ENCODE data around the gene BYSL. TPM values are rescaled to one million over a fixed set of nuclear protein-coding genes. Genes with fewer than 3 reads are reported as not detected.
A peak's percentile ranks its signal among the peaks of the same experiment; 100 is the strongest.

Gene BYSL
- polyA plus RNA-seq, 2 of the 4 experiments (the other 2 are of a cell fraction): 28.8 to 61.8 TPM

GRCh38 chr6:41929924-41930323 lies 8.6 kb downstream of the BYSL start:
- 91% methylated on average over 3 of the region's 6 CpGs for WGBS (ENCODE audit: missing lambda C conversion rate)
- H3K4me3 ChIP-seq: no peak overlapping the region

GRCh38 chr6:41931792-41932191 lies 10.5 kb downstream of the BYSL start:
- TF ChIP-seq, protein P1, sequence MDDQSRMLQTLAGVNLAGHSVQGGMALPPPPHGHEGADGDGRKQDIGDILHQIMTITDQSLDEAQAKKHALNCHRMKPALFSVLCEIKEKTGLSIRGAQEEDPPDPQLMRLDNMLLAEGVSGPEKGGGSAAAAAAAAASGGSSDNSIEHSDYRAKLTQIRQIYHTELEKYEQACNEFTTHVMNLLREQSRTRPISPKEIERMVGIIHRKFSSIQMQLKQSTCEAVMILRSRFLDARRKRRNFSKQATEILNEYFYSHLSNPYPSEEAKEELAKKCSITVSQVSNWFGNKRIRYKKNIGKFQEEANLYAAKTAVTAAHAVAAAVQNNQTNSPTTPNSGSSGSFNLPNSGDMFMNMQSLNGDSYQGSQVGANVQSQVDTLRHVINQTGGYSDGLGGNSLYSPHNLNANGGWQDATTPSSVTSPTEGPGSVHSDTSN (IDR thresholded peaks at IDR 0.05): no peak
- TF ChIP-seq FOXS1 (CRISPR knock-in tag; IDR thresholded peaks at IDR 0.05) (no peak), NR3C1 (IDR thresholded peaks at IDR 0.05) (no peak)
- TF ChIP-seq, protein P2, sequence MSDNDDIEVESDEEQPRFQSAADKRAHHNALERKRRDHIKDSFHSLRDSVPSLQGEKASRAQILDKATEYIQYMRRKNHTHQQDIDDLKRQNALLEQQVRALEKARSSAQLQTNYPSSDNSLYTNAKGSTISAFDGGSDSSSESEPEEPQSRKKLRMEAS (IDR thresholded peaks at IDR 0.05): no peak
- TF ChIP-seq, protein P3, sequence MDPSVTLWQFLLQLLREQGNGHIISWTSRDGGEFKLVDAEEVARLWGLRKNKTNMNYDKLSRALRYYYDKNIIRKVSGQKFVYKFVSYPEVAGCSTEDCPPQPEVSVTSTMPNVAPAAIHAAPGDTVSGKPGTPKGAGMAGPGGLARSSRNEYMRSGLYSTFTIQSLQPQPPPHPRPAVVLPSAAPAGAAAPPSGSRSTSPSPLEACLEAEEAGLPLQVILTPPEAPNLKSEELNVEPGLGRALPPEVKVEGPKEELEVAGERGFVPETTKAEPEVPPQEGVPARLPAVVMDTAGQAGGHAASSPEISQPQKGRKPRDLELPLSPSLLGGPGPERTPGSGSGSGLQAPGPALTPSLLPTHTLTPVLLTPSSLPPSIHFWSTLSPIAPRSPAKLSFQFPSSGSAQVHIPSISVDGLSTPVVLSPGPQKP (IDR thresholded peaks at IDR 0.05; ENCODE audit: low read depth, low read length): no peak
- CTCF ChIA-PET: interaction anchor here (2.1 to 18.6 kb wide), 4 partner anchors 5 to 145 kb away, joined by 9 to 191 read pairs (median 189); partner anchors contain the start of genes BYSL, CCND3, MED20 and TAF8
- 37% methylated on average over 2 of the region's 2 CpGs for WGBS (ENCODE audit: missing lambda C conversion rate)
- Histone ChIP-seq H3K4me2 (no peak overlapping the region), H3K9me3 (no peaks in the 10 kb centered on the region), H3K4me1 (peaks cover 33% of the 10 kb centered on the region), H3K4me3 (no peak overlapping the region), H3K27ac (peak overlapping the region in 1 of 2 experiments; percentile 37; a peak in 2 of 6 replicates)
- POLR2A ChIA-PET: interaction anchor here (1.2 kb wide), 1 partner anchor 11 kb away, joined by 9 read pairs; the partner anchor contains the start of genes BYSL and MED20
- no peak for DNase-seq (ENCODE audit: low read depth in 1 of 2, low spot score in 1 of 2)
- ATAC-seq: no peak
- no peak for FAIRE-seq

More at GRCh38 chr6:41929924-41930323, 8.6 kb downstream of the BYSL start:
- no peak for DNase-seq (ENCODE audit: low read depth in 1 of 2, low spot score in 1 of 2)
- Histone ChIP-seq H3K9me3 (no peaks in the 10 kb centered on the region), H3K27ac (no peak overlapping the region), H3K4me2 (no peak overlapping the region), H3K4me1 (peaks cover 19% of the 10 kb centered on the region)
- TF ChIP-seq RAD21 (conservative IDR thresholded peaks at IDR 0.05 in 1 of 2, IDR thresholded peaks at IDR 0.05 in 1 of 2) (no peak), HOXB5 (CRISPR knock-in tag; IDR thresholded peaks at IDR 0.05) (no peak), BHLHE40 (IDR thresholded peaks at IDR 0.05; ENCODE audit: low read depth, low read length) (no peak), TP53 (CRISPR knock-in tag; IDR thresholded peaks at IDR 0.05) (no peak), EP300 (IDR thresholded peaks at IDR 0.05) (no peak), TFCP2L1 (CRISPR knock-in tag; IDR thresholded peaks at IDR 0.05) (no peak), USF2 (IDR thresholded peaks at IDR 0.05) (no peak), HOXB13 (CRISPR knock-in tag; IDR thresholded peaks at IDR 0.05; ENCODE audit: low read depth) (no peak), GATA3 (IDR thresholded peaks at IDR 0.05; ENCODE audit: borderline replicate concordance) (no peak)
- TF ChIP-seq, protein P4, sequence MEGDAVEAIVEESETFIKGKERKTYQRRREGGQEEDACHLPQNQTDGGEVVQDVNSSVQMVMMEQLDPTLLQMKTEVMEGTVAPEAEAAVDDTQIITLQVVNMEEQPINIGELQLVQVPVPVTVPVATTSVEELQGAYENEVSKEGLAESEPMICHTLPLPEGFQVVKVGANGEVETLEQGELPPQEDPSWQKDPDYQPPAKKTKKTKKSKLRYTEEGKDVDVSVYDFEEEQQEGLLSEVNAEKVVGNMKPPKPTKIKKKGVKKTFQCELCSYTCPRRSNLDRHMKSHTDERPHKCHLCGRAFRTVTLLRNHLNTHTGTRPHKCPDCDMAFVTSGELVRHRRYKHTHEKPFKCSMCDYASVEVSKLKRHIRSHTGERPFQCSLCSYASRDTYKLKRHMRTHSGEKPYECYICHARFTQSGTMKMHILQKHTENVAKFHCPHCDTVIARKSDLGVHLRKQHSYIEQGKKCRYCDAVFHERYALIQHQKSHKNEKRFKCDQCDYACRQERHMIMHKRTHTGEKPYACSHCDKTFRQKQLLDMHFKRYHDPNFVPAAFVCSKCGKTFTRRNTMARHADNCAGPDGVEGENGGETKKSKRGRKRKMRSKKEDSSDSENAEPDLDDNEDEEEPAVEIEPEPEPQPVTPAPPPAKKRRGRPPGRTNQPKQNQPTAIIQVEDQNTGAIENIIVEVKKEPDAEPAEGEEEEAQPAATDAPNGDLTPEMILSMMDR (IDR thresholded peaks at IDR 0.05): no peak
- TF ChIP-seq, protein P5, sequence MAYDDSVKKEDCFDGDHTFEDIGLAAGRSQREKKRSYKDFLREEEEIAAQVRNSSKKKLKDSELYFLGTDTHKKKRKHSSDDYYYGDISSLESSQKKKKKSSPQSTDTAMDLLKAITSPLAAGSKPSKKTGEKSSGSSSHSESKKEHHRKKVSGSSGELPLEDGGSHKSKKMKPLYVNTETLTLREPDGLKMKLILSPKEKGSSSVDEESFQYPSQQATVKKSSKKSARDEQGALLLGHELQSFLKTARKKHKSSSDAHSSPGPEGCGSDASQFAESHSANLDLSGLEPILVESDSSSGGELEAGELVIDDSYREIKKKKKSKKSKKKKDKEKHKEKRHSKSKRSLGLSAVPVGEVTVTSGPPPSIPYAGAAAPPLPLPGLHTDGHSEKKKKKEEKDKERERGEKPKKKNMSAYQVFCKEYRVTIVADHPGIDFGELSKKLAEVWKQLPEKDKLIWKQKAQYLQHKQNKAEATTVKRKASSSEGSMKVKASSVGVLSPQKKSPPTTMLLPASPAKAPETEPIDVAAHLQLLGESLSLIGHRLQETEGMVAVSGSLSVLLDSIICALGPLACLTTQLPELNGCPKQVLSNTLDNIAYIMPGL (CRISPR knock-in tag; IDR thresholded peaks at IDR 0.05; ENCODE audit: borderline replicate concordance): no peak
- TF ChIP-seq, protein P6, sequence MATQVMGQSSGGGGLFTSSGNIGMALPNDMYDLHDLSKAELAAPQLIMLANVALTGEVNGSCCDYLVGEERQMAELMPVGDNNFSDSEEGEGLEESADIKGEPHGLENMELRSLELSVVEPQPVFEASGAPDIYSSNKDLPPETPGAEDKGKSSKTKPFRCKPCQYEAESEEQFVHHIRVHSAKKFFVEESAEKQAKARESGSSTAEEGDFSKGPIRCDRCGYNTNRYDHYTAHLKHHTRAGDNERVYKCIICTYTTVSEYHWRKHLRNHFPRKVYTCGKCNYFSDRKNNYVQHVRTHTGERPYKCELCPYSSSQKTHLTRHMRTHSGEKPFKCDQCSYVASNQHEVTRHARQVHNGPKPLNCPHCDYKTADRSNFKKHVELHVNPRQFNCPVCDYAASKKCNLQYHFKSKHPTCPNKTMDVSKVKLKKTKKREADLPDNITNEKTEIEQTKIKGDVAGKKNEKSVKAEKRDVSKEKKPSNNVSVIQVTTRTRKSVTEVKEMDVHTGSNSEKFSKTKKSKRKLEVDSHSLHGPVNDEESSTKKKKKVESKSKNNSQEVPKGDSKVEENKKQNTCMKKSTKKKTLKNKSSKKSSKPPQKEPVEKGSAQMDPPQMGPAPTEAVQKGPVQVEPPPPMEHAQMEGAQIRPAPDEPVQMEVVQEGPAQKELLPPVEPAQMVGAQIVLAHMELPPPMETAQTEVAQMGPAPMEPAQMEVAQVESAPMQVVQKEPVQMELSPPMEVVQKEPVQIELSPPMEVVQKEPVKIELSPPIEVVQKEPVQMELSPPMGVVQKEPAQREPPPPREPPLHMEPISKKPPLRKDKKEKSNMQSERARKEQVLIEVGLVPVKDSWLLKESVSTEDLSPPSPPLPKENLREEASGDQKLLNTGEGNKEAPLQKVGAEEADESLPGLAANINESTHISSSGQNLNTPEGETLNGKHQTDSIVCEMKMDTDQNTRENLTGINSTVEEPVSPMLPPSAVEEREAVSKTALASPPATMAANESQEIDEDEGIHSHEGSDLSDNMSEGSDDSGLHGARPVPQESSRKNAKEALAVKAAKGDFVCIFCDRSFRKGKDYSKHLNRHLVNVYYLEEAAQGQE (IDR thresholded peaks at IDR 0.05): no peak
- TF ChIP-seq, protein P2 (IDR thresholded peaks at IDR 0.05): no peak
- no peak for FAIRE-seq
- POLR2A ChIA-PET: interaction anchor here (1.0 kb wide), 1 partner anchor 9 kb away, joined by 3 read pairs; the partner anchor contains the start of genes BYSL and MED20
- CTCF ChIA-PET: interaction anchor here (0.8 to 18.6 kb wide), 7 partner anchors 4 to 143 kb away, joined by 3 to 191 read pairs (median 9); partner anchors contain the start of genes BYSL, CCND3, MED20 and TAF8
- no peak for ATAC-seq
